Endothelial cell of umbilical vein (primary cell): ENCODE measurements around the gene KCNQ5. TPM values are rescaled to one million over a fixed set of nuclear protein-coding genes. Genes with fewer than 3 reads are reported as not detected.

Experiments used
- BruUV-seq: library from RNA; stranded (reverse); fragments of 400-500 nt; replicated peaks from 2 replicates; lab custom pipeline; 2021; lab: Mats Ljungman, UMichigan
- CTCF ChIA-PET: fragments of 300-600, 350-600 bp; sonication (Branson Sonifier 250); formaldehyde crosslinking; loops from one replicate; lab custom pipeline; 2021; ENCODE audit warnings: antibody characterized with exemption, inconsistent platforms; lab: Charles Lee
- POLR2A ChIA-PET: fragments of 300-600, 350-600 bp; sonication (Branson Sonifier 250); formaldehyde crosslinking; loops from one replicate; lab custom pipeline; 2021; ENCODE audit warnings: antibody characterized with exemption, inconsistent platforms; lab: Charles Lee
- DNase-seq: peaks from one replicate; pipeline ENCODE4 v3.0.0-alpha.2; 2011; ENCODE audit warnings: low read depth, low spot score
- FAIRE-seq: peaks from 2 replicates; lab custom pipeline; 2011; peaks lifted over from hg19 to GRCh38; lab: Jason Lieb, UNC
- H2AFZ ChIP-seq: 2 replicates; pipeline ENCODE4 v1.6.0; 2012; ENCODE audit warnings: low read depth, low read length, control low read depth, inconsistent platforms
- H3K27ac ChIP-seq: 2 replicates; pipeline ENCODE4 v1.5.1; 2011; ENCODE audit warnings: low read depth, mild to moderate bottlenecking, control low read depth, low read length, moderate library complexity; ENCODE audit not compliant: insufficient read depth
- H3K27me3 ChIP-seq, 2 experiments: 2 replicates each; pipeline versions ENCODE4 v1.6.0 to v1.6.1; 2011; ENCODE audit warnings: low read length in 2 of 2, mixed read lengths in 1 of 2; ENCODE audit not compliant: control insufficient read depth in 2 of 2, insufficient read depth in 2 of 2
- H3K36me3 ChIP-seq, 2 experiments: 2 replicates in 1 of 2; 3 replicates in 1 of 2; pipeline ENCODE4 v1.5.1; 2011; ENCODE audit warnings: low read length in 2 of 2, mild to moderate bottlenecking in 1 of 2, moderate library complexity in 1 of 2; ENCODE audit not compliant: control insufficient read depth in 2 of 2, insufficient read depth in 2 of 2; ENCODE audit errors: extremely low read depth in 1 of 2
- H3K4me1 ChIP-seq: 3 replicates; pipeline ENCODE4 v1.5.1; 2011; ENCODE audit warnings: mild to moderate bottlenecking, low read length; ENCODE audit not compliant: control insufficient read depth, insufficient read depth; ENCODE audit errors: extremely low read depth
- H3K4me2 ChIP-seq: 2 replicates; pipeline ENCODE4 v1.6.1; 2011; ENCODE audit warnings: low read length, control low read depth, mixed read lengths; ENCODE audit not compliant: insufficient read depth
- H3K4me3 ChIP-seq, 3 experiments: fragments of 200-600 bp in 1 of 3; sonication (generic), shearing (Covaris generic) in 1 of 3; replicated peaks in 1 of 3; 2 replicates each; pipeline ENCODE4 v1.5.1; 2011 to 2016; ENCODE audit warnings: control low read depth in 3 of 3, low read length in 3 of 3, mild to moderate bottlenecking in 2 of 3, inconsistent platforms in 1 of 3, low read depth in 1 of 3, moderate library complexity in 1 of 3; ENCODE audit not compliant: insufficient read depth in 1 of 3
- H3K79me2 ChIP-seq: 2 replicates; pipeline ENCODE4 v1.6.0; 2012; ENCODE audit warnings: low read length, inconsistent platforms; ENCODE audit not compliant: control insufficient read depth, insufficient read depth
- H3K9ac ChIP-seq: replicated peaks from 2 replicates; pipeline ENCODE3; 2011; ENCODE audit warnings: low read length, control low read depth; ENCODE audit not compliant: insufficient read depth; ENCODE audit errors: extremely low read depth
- H3K9me1 ChIP-seq: replicated peaks from 3 replicates; pipeline ENCODE4 v1.6.0; 2011; ENCODE audit warnings: mild to moderate bottlenecking, low read length; ENCODE audit not compliant: control insufficient read depth, insufficient read depth; ENCODE audit errors: extremely low read depth
- H3K9me3 ChIP-seq: replicated peaks from 2 replicates; pipeline ENCODE4 v1.5.1; 2012; ENCODE audit warnings: low read length, inconsistent platforms; ENCODE audit not compliant: control insufficient read depth, insufficient read depth
- H4K20me1 ChIP-seq: replicated peaks from 2 replicates; pipeline ENCODE3; 2011; ENCODE audit warnings: mild to moderate bottlenecking, low read length; ENCODE audit not compliant: control insufficient read depth, insufficient read depth; ENCODE audit errors: extremely low read depth
- CTCF ChIP-seq, 2 donors: IDR thresholded peaks; 1 replicate in 1 of 2; 2 replicates in 1 of 2; pipeline ENCODE4 v1.5.1; 2011; ENCODE audit warnings: low read length in 2 of 2, mild to moderate bottlenecking in 2 of 2, moderate library complexity in 2 of 2, control low read depth in 1 of 2, inconsistent platforms in 1 of 2, low read depth in 1 of 2; ENCODE audit not compliant: insufficient read depth in 1 of 2; ENCODE audit errors: extremely low read depth in 1 of 2
- EZH2 ChIP-seq: IDR thresholded peaks from 2 replicates; pipeline ENCODE4 v1.6.1; 2012; ENCODE audit warnings: borderline replicate concordance, low read depth, mild to moderate bottlenecking, moderate library complexity, low read length, inconsistent platforms; ENCODE audit not compliant: severe bottlenecking
- FOS ChIP-seq: IDR thresholded peaks from 2 replicates; pipeline ENCODE4 v1.6.1; 2011; ENCODE audit warnings: mild to moderate bottlenecking, low read length, moderate library complexity, borderline replicate concordance; ENCODE audit not compliant: insufficient read depth
- GATA2 ChIP-seq: IDR thresholded peaks from 2 replicates; pipeline ENCODE4 v1.7.0; 2011; ENCODE audit warnings: low read depth, mild to moderate bottlenecking, moderate library complexity, mixed read lengths, low read length; ENCODE audit not compliant: insufficient read length, insufficient read depth
- JUN ChIP-seq: IDR thresholded peaks from 2 replicates; pipeline ENCODE4 v1.6.1; 2011; ENCODE audit warnings: borderline replicate concordance, low read depth; ENCODE audit not compliant: insufficient read length, insufficient read depth
- MAX ChIP-seq: IDR thresholded peaks from 2 replicates; pipeline ENCODE4 v1.6.1; 2011; ENCODE audit not compliant: insufficient read depth, insufficient read length
- MYC ChIP-seq: IDR thresholded peaks from one replicate; pipeline ENCODE4 v1.6.1; 2011; ENCODE audit warnings: mild to moderate bottlenecking, low read depth, low read length
- POLR2A ChIP-seq: IDR thresholded peaks from 2 replicates; pipeline ENCODE4 v1.6.1; 2012; ENCODE audit warnings: low read depth, mild to moderate bottlenecking, control low read depth, low read length
- POLR2AphosphoS5 ChIP-seq: IDR thresholded peaks from 2 replicates; pipeline ENCODE4 v1.6.1; 2012; ENCODE audit warnings: low read depth, mild to moderate bottlenecking, control low read depth, low read length, moderate library complexity; ENCODE audit not compliant: insufficient read depth
- dilution Hi-C: fragments of 300-500 bp; cut with MboI; formaldehyde crosslinking; loops from one replicate; pipeline ENCODE4 v1.15.0; 2019; ENCODE audit warnings: low sequenced_read_pairs; ENCODE audit not compliant: extremely low pct_ligation_motif_present
- intact Hi-C: fragments of 100-400 bp; cut with micrococcal nuclease; formaldehyde crosslinking; loops from one replicate; pipeline ENCODE4 v1.10.0; 2022
- polyA plus RNA-seq, 4 experiments: library from polyadenylated mRNA; depleted of rRNA in 3 of 4; stranded (reverse) in 3 of 4; unstranded in 1 of 4; fragments of >200 nt; gene quantifications; 2 replicates each; pipeline versions ENCODE4 v1.2.1 to v1.2.3, GENCODE V29; 2011 to 2012; ENCODE audit warnings: missing spikeins in 1 of 4
- total RNA-seq: library from RNA; stranded (reverse); gene quantifications from 2 replicates; pipeline ENCODE4 v1.2.3, GENCODE V29; 2021

Gene KCNQ5
- total and polyA plus RNA-seq, 2 donors (not counting 3 experiments of a cell fraction or from before 2014, with no cell fraction given) = 0.22 TPM; not detected in 1

GRCh38 chr6:72620871-72621290, 983 bp upstream of the KCNQ5 start:
- POLR2A ChIA-PET = no interaction called here
- H3K9me1 ChIP-seq = no peaks in the 10 kb centered on the region
- CTCF ChIA-PET = interaction anchor here (1.4 to 18.6 kb wide), 4 partner anchors 20 to 510 kb away, joined by 3 to 731 read pairs (median 4); no protein-coding TSS in a partner anchor
- DNase-seq (no peak), FAIRE-seq (no peak)
- dilution Hi-C loops = no loop called here
- no peak overlapping the region for H3K4me2 ChIP-seq
- peaks cover 44 to 76% of the 10 kb centered on the region in 2 experiments for H3K27me3 ChIP-seq
- intact Hi-C loops = loop anchor here (5.0 kb wide), 1 partner anchor 209 kb away; no protein-coding TSS in a partner anchor
- peaks cover 8% of the 10 kb centered on the region for H3K4me1 ChIP-seq
- no peaks in the 10 kb centered on the region for H4K20me1 ChIP-seq
- H3K9ac ChIP-seq = no peak overlapping the region
- TF ChIP-seq FOS (no peak), EZH2 (no peak), JUN (no peak), MAX (no peak), POLR2A (no peak), CTCF (IDR thresholded peaks at IDR 0.05; ENCODE audit: extremely low read depth in 1 of 2, insufficient read depth in 1 of 2, low read depth in 1 of 2, low read length in 2 of 2) (no peak), GATA2 (no peak), POLR2AphosphoS5 (no peak), MYC (no peak)
- no TSS peak for BruUV-seq
- peak overlapping the region; percentile 4 for H2AFZ ChIP-seq
- H3K36me3 ChIP-seq = no peaks in the 10 kb centered on the region
- H3K4me3 ChIP-seq = no peak overlapping the region
- H3K27ac ChIP-seq = no peak overlapping the region
- H3K9me3 ChIP-seq = no peaks in the 10 kb centered on the region
- H3K79me2 ChIP-seq = no peaks in the 10 kb centered on the region
